H1 (cell line): Measurements from ENCODE around the gene PLA2G4E. TPM values are rescaled to one million over a fixed set of nuclear protein-coding genes. Genes with fewer than 3 reads are reported as not detected.

Experiments
- CTCF ChIA-PET: fragments of 300-600 bp; sonication (Branson Sonifier 250); formaldehyde crosslinking; loops from one replicate; lab custom pipeline; 2021; ENCODE audit not compliant: partially characterized antibody; lab: Charles Lee
- POLR2A ChIA-PET: fragments of 300-600 bp; sonication (Branson Sonifier 250); formaldehyde crosslinking; loops from one replicate; lab custom pipeline; 2021; ENCODE audit warnings: inconsistent platforms; ENCODE audit not compliant: partially characterized antibody; lab: Charles Lee
- DNase-seq, 2 experiments: peaks; one replicate each; pipeline versions ENCODE4 v3.0.0 to v3.0.0-alpha.2; 2010 to 2022; ENCODE audit warnings: low spot score in 2 of 2, low read depth in 1 of 2, mixed read lengths in 1 of 2
- FAIRE-seq: peaks from 2 replicates; lab custom pipeline; 2011; peaks lifted over from hg19 to GRCh38; lab: Jason Lieb, UNC
- H2AFZ ChIP-seq: 2 replicates; pipeline ENCODE4 v1.8.1; 2012; ENCODE audit warnings: low read length, inconsistent platforms
- H2AK5ac ChIP-seq: 2 replicates; pipeline ENCODE4 v1.6.1; 2013; ENCODE audit warnings: low read depth, low read length
- H2BK120ac ChIP-seq: replicated peaks from 2 replicates; pipeline ENCODE3; 2013; ENCODE audit warnings: low read depth, low read length, inconsistent platforms
- H2BK12ac ChIP-seq: 2 replicates; pipeline ENCODE4 v1.6.1; 2013; ENCODE audit warnings: low read depth, low read length
- H2BK15ac ChIP-seq: 2 replicates; pipeline ENCODE4 v1.6.1; 2013; ENCODE audit warnings: low read length
- H2BK20ac ChIP-seq: 2 replicates; pipeline ENCODE4 v1.6.1; 2013; ENCODE audit warnings: low read length
- H2BK5ac ChIP-seq: 2 replicates; pipeline ENCODE4 v1.6.1; 2013; ENCODE audit warnings: low read depth, low read length
- H3K14ac ChIP-seq: 2 replicates; pipeline ENCODE4 v1.6.1; 2013; ENCODE audit warnings: inconsistent platforms; ENCODE audit not compliant: insufficient read length
- H3K18ac ChIP-seq: 2 replicates; pipeline ENCODE4 v1.6.1; 2013; ENCODE audit warnings: low read length; ENCODE audit errors: extremely low read depth
- H3K23ac ChIP-seq: 2 replicates; pipeline ENCODE4 v1.6.1; 2013; ENCODE audit warnings: inconsistent platforms; ENCODE audit not compliant: insufficient read length
- H3K23me2 ChIP-seq: 2 replicates; pipeline ENCODE4 v1.6.1; 2013; ENCODE audit warnings: low read depth, low read length
- H3K27ac ChIP-seq: 2 replicates; pipeline ENCODE4 v1.6.1; 2011; ENCODE audit warnings: low read depth, low read length, inconsistent platforms
- H3K27me3 ChIP-seq, 4 experiments: replicated peaks in 1 of 4; 1 replicate in 1 of 4; 2 replicates in 3 of 4; pipeline versions ENCODE4 v1.6.1 to v1.8.1; 2011 to 2013; ENCODE audit warnings: low read length in 3 of 4, mild to moderate bottlenecking in 3 of 4, inconsistent platforms in 2 of 4, mixed read lengths in 2 of 4, moderate library complexity in 1 of 4; ENCODE audit not compliant: control insufficient read depth in 3 of 4, insufficient read depth in 3 of 4; ENCODE audit errors: extremely low read depth in 1 of 4
- H3K36me3 ChIP-seq, 4 experiments: 2 replicates each; pipeline versions ENCODE4 v1.6.1 to v1.8.1; 2011 to 2013; ENCODE audit warnings: mild to moderate bottlenecking in 4 of 4, low read length in 3 of 4, moderate library complexity in 2 of 4, control low read depth in 1 of 4, inconsistent platforms in 1 of 4; ENCODE audit not compliant: insufficient read depth in 4 of 4, control insufficient read depth in 2 of 4
- H3K4ac ChIP-seq: replicated peaks from 2 replicates; pipeline ENCODE3; 2013; ENCODE audit warnings: low read length, low read depth, mixed read lengths, inconsistent platforms; ENCODE audit not compliant: insufficient read length
- H3K4me1 ChIP-seq, 4 experiments: replicated peaks in 1 of 4; 1 replicate in 1 of 4; 2 replicates in 3 of 4; pipeline versions ENCODE4 v1.6.1 to v1.8.1; 2011 to 2013; ENCODE audit warnings: low read length in 3 of 4, inconsistent platforms in 2 of 4, mixed read lengths in 1 of 4; ENCODE audit not compliant: insufficient read depth in 4 of 4, control insufficient read depth in 3 of 4
- H3K4me2 ChIP-seq, 2 experiments: 2 replicates each; pipeline versions ENCODE4 v1.6.1 to v1.8.1; 2011 to 2013; ENCODE audit warnings: low read depth in 2 of 2, low read length in 2 of 2, control low read depth in 1 of 2, inconsistent platforms in 1 of 2, mild to moderate bottlenecking in 1 of 2; ENCODE audit not compliant: insufficient read depth in 1 of 2
- H3K4me3 ChIP-seq, 4 experiments: fragments of 200-600, 300-600 bp in 1 of 4; sonication (generic), shearing (Covaris generic), sonication (Bioruptor Twin) in 1 of 4; 2 replicates each; pipeline versions ENCODE4 v1.5.1 to v1.8.1; 2011 to 2016; ENCODE audit warnings: low read length in 4 of 4, low read depth in 3 of 4, control low read depth in 2 of 4, inconsistent platforms in 2 of 4, mild to moderate bottlenecking in 2 of 4, mixed read lengths in 1 of 4, moderate library complexity in 1 of 4; ENCODE audit not compliant: insufficient read depth in 2 of 4; ENCODE audit errors: extremely low read depth in 1 of 4
- H3K56ac ChIP-seq: replicated peaks from 2 replicates; pipeline ENCODE3; 2013; ENCODE audit warnings: low read depth, mild to moderate bottlenecking, mixed read lengths, low read length, inconsistent platforms; ENCODE audit not compliant: insufficient read length
- H3K79me1 ChIP-seq: 2 replicates; pipeline ENCODE4 v1.6.1; 2013; ENCODE audit warnings: low read depth, low read length, control low read depth
- H3K79me2 ChIP-seq, 2 experiments: 2 replicates each; pipeline versions ENCODE4 v1.6.1 to v1.8.1; 2012 to 2013; ENCODE audit warnings: low read length in 2 of 2, mild to moderate bottlenecking in 2 of 2, inconsistent platforms in 1 of 2; ENCODE audit not compliant: insufficient read depth in 2 of 2, control insufficient read depth in 1 of 2
- H3K9ac ChIP-seq, 4 experiments: replicated peaks in 1 of 4; 1 replicate in 1 of 4; 2 replicates in 3 of 4; pipeline versions ENCODE4 v1.6.1 to v1.8.1; 2011 to 2013; ENCODE audit warnings: low read depth in 3 of 4, low read length in 3 of 4, control low read depth in 2 of 4, mild to moderate bottlenecking in 2 of 4, moderate library complexity in 2 of 4, inconsistent platforms in 1 of 4; ENCODE audit errors: extremely low read depth in 1 of 4
- H3K9me3 ChIP-seq, 2 experiments: 2 replicates each; pipeline versions ENCODE4 v1.6.1 to v1.8.1; 2012 to 2013; ENCODE audit warnings: mild to moderate bottlenecking in 2 of 2, moderate library complexity in 2 of 2, control low read depth in 1 of 2, inconsistent platforms in 1 of 2, low read depth in 1 of 2, low read length in 1 of 2, mixed read lengths in 1 of 2; ENCODE audit not compliant: insufficient read depth in 2 of 2
- H4K20me1 ChIP-seq, 2 experiments: replicated peaks in 1 of 2; 2 replicates each; pipeline versions ENCODE3 to v1.8.1; 2011 to 2013; ENCODE audit warnings: inconsistent platforms in 2 of 2, low read length in 2 of 2, mild to moderate bottlenecking in 1 of 2; ENCODE audit not compliant: insufficient read depth in 2 of 2, control insufficient read depth in 1 of 2
- H4K5ac ChIP-seq: 2 replicates; pipeline ENCODE4 v1.6.1; 2013; ENCODE audit warnings: low read length, low read depth, mixed read lengths, inconsistent platforms; ENCODE audit not compliant: insufficient read length
- H4K8ac ChIP-seq: 2 replicates; pipeline ENCODE4 v1.8.0; 2013; ENCODE audit warnings: mild to moderate bottlenecking, moderate library complexity, low read length, inconsistent platforms; ENCODE audit not compliant: insufficient read depth; ENCODE audit errors: extremely low read depth
- H4K91ac ChIP-seq: replicated peaks from 2 replicates; pipeline ENCODE3; 2013; ENCODE audit warnings: low read length, mixed read lengths, inconsistent platforms; ENCODE audit not compliant: insufficient read length
- KDM4A ChIP-seq: IDR thresholded peaks from one replicate; pipeline ENCODE4 v1.7.1; 2012; ENCODE audit warnings: low read depth, mild to moderate bottlenecking, moderate library complexity, low read length, inconsistent platforms; ENCODE audit not compliant: severe bottlenecking
- RBBP5 ChIP-seq: IDR thresholded peaks from 2 replicates; pipeline ENCODE4 v1.7.1; 2012; ENCODE audit warnings: low read depth, mild to moderate bottlenecking, inconsistent platforms, low read length, moderate library complexity, borderline replicate concordance
- SP4 ChIP-seq: IDR thresholded peaks from 2 replicates; pipeline ENCODE4 v1.6.1; 2012; ENCODE audit warnings: low read length, inconsistent platforms
- TAF1 ChIP-seq: IDR thresholded peaks from 2 replicates; pipeline ENCODE4 v1.6.1; 2011; ENCODE audit warnings: mild to moderate bottlenecking, low read depth, low read length
- WGBS, 2 experiments: shearing (Covaris generic) in 1 of 2; methylation state at CpG; one replicate each; pipeline versions ENCODE4 v1.1.6 to v1.1.7; 2013 to 2015; ENCODE audit warnings: low lambda C conversion rate in 2 of 2, mixed read lengths in 2 of 2, inconsistent platforms in 1 of 2, low coverage in 1 of 2, missing lambda C conversion rate in 1 of 2; ENCODE audit not compliant: insufficient replicate concordance in 2 of 2, insufficient coverage in 1 of 2, insufficient read length in 1 of 2; ENCODE audit errors: extremely low coverage in 1 of 2, missing lambda C conversion rate in 1 of 2; 5-methylcytosine and 5-hydroxymethylcytosine counted together
- polyA plus RNA-seq, 7 experiments: library from polyadenylated mRNA; depleted of rRNA in 3 of 7; stranded (reverse) in 5 of 7; unstranded in 2 of 7; fragments of >200 nt in 5 of 7; fragments of 200-250 nt in 2 of 7; gene quantifications; 1 replicate in 5 of 7; 2 replicates in 1 of 7; 4 replicates in 1 of 7; pipeline versions ENCODE4 v1.2.1 to v1.2.3, GENCODE V29; 2011 to 2013; ENCODE audit warnings: missing spikeins in 2 of 7, mixed read lengths in 2 of 7
- total RNA-seq: library from RNA; stranded (reverse); fragmentation: NEBNext Ultra II Directional; extraction: Animal tissue kit (Norgen Biotek cat#: 25700); gene quantifications from 2 replicates; pipeline ENCODE4 v1.2.1, GENCODE V29; 2021

The PLA2G4E gene
- total and polyA plus RNA-seq, 2 of the 8 experiments (the other 6 are each of a cell fraction or from before 2014, with no cell fraction given), result 0.03 TPM; not detected in 1

- Histone ChIP-seq H3K27ac (no peak overlapping the region), H2AFZ (no peak overlapping the region), H4K20me1 (no peaks in the 10 kb centered on the region), H2BK15ac (no peak overlapping the region), H3K79me2 (no peaks in the 10 kb centered on the region), H3K4me2 (no peak overlapping the region), H4K8ac (no peak overlapping the region), H3K56ac (no peak overlapping the region), H2BK12ac (no peak overlapping the region), H3K18ac (no peak overlapping the region), H3K4me1 (no peaks in the 10 kb centered on the region), H3K23ac (no peak overlapping the region), H2AK5ac (no peak overlapping the region), H2BK20ac (no peak overlapping the region), H4K5ac (no peak overlapping the region), H2BK120ac (no peak overlapping the region), H3K9ac (no peak overlapping the region), H3K23me2 (no peaks in the 10 kb centered on the region), H3K9me3 (no peaks in the 10 kb centered on the region), H3K4ac (no peak overlapping the region), H3K14ac (no peak overlapping the region), H2BK5ac (no peak overlapping the region), H3K27me3 (no peaks in the 10 kb centered on the region; a peak in 2 of 7 replicates), H3K36me3 (no peaks in the 10 kb centered on the region), H3K4me3 (no peak overlapping the region), H4K91ac (no peak overlapping the region), H3K79me1 (no peaks in the 10 kb centered on the region)
- FAIRE-seq (no peak), DNase-seq (no peak)
- WGBS, 2 experiments, result 75% methylated on average over 7 of the region's 7 CpGs; no CpG with 5 or more reads in 1 of the 2 experiments
- TF ChIP-seq SP4 (no peak), TAF1 (no peak), KDM4A (no peak), RBBP5 (no peak)
- POLR2A ChIA-PET, result no interaction called here
- CTCF ChIA-PET, result interaction anchor here (0.7 to 2.4 kb wide), 2 partner anchors 46 to 88 kb away, joined by 3 to 7 read pairs; no protein-coding TSS in a partner anchor
Measured at GRCh38 chr15:42011074-42011473, 9.8 kb downstream of the PLA2G4E start.
